Fibroblast of skin of back (primary cell): ENCODE data around the gene SUSD5. TPM values are rescaled to one million over a fixed set of nuclear protein-coding genes. Genes with fewer than 3 reads are reported as not detected.

Experiments used
- DNase-seq: peaks from one replicate; pipeline ENCODE4 v3.0.0-alpha.2; 2013
- polyA plus RNA-seq, 2 experiments: library from polyadenylated mRNA; unstranded; fragments of 120-200 nt; gene quantifications; one replicate each; pipeline ENCODE4 v1.2.1, GENCODE V29; 2013; ENCODE audit not compliant: insufficient read length in 2 of 2

Gene SUSD5
- 4.0 TPM for polyA plus RNA-seq (2013, experiment 1 of 2; ENCODE audit: insufficient read length)
- 2.0 TPM for polyA plus RNA-seq (2013, experiment 2 of 2; ENCODE audit: insufficient read length)

- DNase-seq: peak; percentile 55
Measured at GRCh38 chr3:33218446-33219174, at the start of gene SUSD5. Gene SUSD5, minus strand, starts transcription at chr3:33218810. Its CDS starts 13 bp downstream, at chr3:33218797.

DNA sequence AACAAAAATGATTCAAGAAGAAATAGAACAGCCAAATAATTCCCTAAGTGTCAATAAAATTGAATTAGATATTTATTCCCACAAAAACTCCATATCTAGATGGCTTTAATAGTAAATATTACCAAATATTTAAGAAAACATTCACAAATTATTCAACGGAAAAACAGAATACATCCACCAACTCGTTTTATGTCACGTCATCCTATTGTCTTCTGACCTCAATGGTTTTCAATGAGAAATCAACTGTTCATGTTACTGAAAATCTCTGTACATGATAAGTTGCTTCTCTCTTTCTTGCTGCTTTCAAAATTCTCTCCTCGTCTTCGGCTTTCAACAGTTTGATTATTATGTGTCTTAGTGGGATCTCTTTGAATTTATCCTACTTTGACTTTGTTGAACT is 41.5 kb upstream of the SUSD5 start:
- DNase-seq: no peak

- DNase-seq: no peak
Measured at GRCh38 chr3:33256249-33256648, 37.6 kb upstream of the SUSD5 start.

DNA sequence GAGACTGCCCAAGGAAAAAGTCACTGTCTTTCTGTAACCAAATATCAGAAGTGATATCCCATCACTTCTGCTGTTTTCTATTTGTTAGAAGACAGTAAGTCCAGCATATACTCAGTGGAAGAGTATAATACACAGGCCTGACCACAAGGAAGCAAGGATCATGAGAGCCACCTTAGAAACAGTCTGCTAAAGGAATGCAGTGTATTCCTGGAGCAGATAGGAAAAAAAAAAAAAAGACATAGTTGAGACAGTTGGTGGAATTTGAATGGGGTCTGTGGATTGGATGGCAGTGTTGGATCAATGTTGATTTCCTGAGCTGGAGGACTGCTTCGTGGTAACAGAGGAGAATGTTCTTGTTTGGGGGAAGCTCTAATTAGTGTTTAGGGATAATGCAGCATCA is 32.1 kb upstream of the SUSD5 start:
- peak; percentile 31 for DNase-seq

DNA sequence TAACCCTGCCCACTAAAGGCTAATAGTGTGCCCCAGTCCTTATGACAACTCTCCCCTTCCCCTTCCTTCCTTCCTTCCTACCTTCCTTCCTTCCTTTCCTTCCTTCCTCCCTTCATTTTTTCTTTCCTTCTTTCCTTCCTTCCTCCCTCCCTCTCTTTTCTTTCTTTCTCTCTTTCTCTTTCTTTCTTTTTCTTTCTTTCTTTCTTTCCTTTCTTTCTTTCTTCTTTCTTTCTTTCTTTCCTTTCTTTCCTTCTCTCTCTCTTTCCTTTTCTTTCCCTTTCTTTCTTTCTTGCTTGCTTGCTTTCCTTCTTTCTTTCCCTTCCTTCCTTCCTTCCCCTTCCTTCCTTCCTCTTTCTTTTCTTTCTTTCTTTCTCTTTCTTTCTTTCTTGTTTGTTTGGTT is 28.2 kb upstream of the SUSD5 start:
- no peak for DNase-seq

DNA sequence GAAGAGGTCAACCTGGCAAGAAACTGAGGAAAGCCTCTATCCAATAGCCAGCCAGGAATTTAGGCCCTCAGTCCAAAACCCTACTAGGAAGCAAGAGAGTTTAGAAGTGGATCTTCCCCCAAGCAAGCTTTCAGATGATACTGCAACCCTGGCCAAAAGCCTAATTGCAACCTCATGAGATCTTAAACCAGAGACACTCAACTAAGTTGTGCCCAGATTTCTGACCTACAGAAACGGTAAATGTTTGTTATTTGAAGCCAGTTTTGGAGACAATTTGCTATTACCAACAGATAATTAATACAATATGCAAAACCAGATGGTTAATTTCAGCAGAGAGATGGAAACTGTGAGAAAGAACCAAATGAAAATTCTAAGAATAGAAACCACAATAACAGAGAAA is 21.7 kb upstream of the SUSD5 start:
- no peak for DNase-seq

DNA sequence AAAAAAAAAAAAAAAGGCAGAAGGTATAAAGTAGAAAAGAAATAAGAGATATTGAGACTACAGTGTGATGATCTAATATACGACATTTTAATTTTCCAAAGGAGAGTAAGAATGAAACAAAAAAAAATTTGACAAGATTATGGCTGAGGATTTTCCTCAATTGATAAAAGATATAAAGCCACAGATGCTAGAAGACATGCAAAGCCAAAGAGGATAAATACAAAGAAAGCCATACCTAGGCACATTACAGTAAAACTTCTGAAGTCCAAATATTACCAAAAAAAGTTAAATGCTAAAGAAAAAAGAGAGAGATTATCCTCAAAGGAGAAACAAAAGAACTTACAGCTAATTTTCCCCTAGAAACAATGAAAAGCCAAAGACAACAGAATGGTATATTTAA is 20.3 kb upstream of the SUSD5 start:
- DNase-seq: no peak

GRCh38 chr3:33237439-33237838 is 18.8 kb upstream of the SUSD5 start:
- DNase-seq: no peak

DNA sequence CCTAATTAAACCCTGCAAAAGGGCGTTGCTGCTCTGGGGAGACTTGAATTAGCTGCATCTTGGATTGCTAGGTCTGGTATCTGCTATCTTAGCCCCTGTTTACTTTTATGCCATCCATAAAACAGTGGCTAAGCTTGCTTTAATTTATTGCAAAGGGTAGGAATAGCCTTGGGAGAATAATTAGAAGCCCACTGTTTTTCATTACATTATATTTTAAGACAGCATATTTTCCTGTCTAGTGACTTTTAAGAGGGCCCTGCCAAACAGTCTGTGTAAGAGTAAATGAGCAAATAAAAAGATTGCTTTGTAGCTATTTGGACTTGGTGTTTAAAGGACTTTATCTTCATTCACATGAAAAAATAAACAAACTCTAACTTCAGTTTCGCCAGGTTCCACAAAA is 17.4 kb upstream of the SUSD5 start:
- DNase-seq: no peak

- no peak for DNase-seq
Measured at GRCh38 chr3:33233884-33234283, 15.3 kb upstream of the SUSD5 start.

GRCh38 chr3:33231756-33232465 is 13.3 kb upstream of the SUSD5 start:
- no peak for DNase-seq

DNA sequence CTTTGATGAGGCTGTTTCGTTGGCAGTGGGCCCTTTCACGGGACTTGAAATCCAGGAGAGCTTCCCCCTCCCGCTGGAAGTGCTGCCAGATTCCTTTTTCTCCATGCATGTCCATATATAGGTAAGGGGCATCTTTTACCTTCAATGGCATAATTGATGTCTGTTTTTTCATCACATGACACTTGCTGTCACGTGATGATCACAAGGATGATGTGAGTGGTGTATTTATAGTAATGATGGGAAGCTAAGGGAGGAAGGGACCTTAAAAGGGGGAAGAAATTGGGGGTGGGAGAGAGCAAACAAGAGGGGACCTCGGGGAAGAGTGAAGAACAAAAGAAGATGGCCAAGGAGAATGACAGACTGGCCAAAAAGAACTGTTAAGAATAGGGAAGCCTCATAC is 11.3 kb upstream of the SUSD5 start:
- DNase-seq: no peak

GRCh38 chr3:33229066-33229465 is 10.5 kb upstream of the SUSD5 start:
- DNase-seq: no peak

- no peak for DNase-seq
Measured at GRCh38 chr3:33221241-33221640, 2.6 kb upstream of the SUSD5 start.

DNA sequence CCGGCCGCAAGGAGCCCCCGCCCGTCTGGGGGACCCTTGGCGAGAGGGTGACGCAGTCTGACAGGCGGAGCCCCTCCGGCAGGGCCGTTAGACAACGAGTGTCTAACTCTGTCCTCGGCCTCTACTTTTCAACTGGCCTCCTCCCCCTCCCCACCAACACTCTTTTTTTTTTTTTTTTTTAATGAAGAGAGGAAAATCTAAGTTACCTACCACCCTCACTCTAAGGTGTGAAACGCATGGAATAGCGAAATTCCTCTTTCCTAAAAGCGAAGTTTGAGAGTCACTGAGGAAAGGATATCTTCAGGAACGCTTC is 521 bp upstream of the SUSD5 start:
- DNase-seq: no peak

DNA sequence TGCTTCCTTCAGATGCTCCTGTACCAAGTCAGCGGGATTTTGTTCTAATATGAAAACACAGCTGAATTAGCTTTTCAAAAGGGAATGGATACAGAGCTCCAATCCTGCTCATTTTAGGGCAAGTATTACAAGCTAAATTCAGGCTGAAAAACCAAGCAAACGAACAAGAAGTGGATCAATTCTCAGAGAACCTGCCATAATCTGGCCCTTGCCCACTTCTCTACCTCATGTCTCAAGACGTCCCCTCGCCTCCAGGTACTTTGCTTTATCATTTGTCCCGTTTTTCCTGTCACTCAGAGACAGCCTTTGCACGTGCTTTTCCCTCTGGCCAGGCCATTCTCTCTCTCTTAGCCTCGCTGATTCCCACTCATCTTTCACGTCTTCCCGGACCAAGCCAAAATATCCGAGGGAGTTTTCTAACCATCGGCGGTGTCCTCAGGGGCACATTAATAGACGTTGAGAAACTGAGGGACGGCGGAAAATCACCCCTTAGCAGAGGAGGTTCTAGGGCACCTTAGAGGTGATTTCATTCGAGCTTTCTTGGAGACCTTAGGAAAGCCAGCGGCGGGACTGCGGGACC is 654 bp downstream of the SUSD5 start:
- peak; percentile 4 for DNase-seq

- DNase-seq: no peak
Measured at GRCh38 chr3:33215739-33216138, 2.9 kb downstream of the SUSD5 start.

DNA sequence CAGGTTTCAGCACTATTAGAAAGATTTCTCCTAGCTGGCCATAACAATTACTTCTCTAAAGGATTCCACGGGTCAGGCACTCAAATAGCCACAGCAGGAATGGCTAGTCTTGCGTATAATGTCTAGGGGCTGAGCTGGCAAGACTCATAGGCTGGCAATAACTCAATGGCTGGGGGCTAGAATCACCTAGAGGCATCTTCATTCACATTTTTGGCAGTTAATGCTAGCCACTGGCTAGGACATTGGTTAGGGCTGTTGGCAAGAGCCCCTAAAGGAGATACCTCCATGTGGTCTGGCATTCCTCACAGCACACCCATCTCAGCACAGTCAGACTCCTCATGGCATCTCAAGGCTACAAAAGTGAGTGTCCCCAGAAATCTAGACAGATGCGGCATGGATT is 6.2 kb downstream of the SUSD5 start:
- no peak for DNase-seq

DNA sequence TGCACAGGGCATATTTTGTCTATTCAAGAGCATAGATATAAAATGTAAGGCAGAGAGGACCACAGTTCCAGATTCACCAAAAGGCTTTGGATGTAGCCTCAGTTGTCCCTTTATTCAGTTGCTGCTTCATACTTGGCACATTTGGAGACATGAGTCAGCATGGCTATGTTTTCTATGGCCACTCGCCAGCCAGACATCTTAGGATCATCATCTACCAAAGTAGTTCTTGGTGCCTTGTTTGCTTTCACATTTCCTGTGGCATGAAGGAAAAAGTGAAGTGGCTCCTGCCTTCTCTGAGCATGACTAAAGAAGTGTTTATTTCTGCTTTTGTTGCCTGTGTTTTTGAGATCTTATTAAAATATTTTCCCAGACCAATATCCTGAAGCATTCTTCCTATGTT is 7.2 kb downstream of the SUSD5 start:
- peak; percentile 95 for DNase-seq

- DNase-seq: no peak
Measured at GRCh38 chr3:33209357-33209756, 9.3 kb downstream of the SUSD5 start.

GRCh38 chr3:33202711-33203457 is 15.7 kb downstream of the SUSD5 start:
- peak; percentile 78 for DNase-seq

GRCh38 chr3:33201195-33201594 is 17.4 kb downstream of the SUSD5 start:
- DNase-seq: no peak

DNA sequence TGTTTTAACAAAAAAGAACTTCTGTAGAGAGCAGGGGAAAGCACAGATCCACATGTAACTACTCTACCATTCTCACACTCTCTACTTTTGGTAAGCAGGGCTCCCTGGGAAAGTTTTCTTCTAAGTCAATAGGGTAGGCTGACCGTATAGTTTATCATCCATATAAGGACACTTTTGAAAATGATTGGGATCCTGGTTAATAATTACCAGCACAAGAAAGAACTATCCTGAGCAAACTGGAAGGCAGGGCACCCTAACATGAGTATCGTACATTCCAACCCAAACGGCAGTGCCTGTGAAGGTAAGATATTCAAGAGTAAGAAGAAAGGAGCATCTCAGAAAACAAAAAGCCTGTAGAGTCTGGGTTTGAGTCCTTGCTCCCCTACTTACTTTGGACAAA is 22.1 kb downstream of the SUSD5 start:
- DNase-seq: no peak
